Iris pigment epithelial cell (primary cell): Measurements from ENCODE around the gene INTS4.
"Not testable (repeated sequence)": the region's sequence is repeated elsewhere in the genome, so short reads cannot be mapped to it uniquely, and the experiment has no call there.

Source experiments
- DNase-seq: peaks from one replicate; pipeline ENCODE4 v3.0.0-alpha.2; 2011; ENCODE audit warnings: low read depth

Gene INTS4

DNA sequence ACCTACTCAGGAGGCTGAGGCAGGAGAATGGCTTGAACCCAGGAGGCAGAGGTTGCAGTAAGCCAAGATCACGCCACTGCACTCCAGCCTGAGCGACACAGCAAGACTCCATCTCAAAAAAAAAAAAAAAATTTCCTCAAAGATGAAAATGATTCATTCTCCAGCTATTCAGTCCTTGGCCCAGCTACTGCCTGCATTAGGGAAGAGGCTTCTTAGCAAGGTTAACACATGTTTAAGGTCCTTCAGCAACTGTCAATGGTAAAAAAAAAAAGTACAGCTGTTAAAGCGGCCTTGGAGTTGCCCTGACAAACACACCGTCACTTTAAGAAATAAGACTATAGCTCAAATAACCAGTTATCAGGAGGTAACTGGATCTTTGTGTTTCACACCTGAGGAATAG is 116.2 kb downstream of the INTS4 start:
- peak; percentile 92 for DNase-seq

DNA sequence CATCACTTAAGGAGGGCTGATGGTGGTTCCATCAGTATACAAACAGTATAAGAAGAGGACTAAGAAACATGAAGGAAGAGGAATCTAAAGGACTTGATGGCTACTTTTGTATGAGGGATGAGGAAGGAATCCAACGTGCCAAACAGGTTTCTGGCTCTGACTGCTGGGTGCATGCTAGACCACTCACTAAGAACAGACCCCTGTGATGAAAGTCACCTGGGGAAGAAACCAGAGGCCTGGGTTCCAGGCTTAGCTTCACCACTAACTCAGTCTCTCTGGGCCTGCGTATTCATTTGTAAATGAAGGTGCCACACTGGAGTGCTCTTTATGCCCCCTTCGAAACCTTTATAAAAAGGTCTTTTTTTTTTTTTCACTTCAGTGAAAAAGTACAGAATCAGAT is 118.4 kb downstream of the INTS4 start:
- no peak for DNase-seq

DNA sequence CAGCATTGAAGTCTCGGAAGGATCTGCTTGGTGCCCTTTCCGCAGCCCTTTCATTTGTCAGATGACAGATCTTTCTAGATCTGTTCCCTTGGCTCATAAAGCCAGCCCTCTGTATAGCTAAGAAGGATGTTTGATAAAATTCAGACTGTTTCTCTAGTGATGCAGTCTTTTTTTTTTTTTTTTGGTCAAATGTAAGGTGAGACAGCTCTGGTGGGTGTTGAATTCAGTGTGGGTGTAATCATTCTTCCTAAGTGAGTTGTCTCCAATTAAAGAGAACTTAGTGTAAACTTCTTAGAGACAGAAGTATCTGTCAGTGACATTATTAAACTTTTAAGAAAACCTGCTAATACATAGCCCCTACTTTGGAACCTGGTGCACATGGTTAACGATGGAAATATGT is 120.3 kb downstream of the INTS4 start:
- no peak for DNase-seq

DNA sequence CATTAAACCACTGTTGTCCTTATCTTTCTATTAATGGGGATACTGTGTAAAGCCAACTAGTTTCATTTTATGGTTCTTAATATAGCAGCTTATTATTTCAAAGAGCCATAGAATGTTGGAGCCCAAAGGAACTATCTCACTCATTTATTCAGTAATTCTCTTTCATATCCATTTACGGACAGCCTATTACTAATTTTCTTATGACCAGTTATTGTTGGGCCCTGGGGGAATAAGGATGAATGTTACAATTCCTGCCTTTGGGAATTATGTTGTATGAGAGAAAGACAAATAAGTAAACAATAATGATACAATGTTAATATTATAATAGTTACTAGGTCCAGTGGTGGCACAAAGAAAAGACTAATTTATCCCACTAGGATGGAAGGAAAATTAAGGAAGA is 121.1 kb downstream of the INTS4 start:
- no peak for DNase-seq

DNA sequence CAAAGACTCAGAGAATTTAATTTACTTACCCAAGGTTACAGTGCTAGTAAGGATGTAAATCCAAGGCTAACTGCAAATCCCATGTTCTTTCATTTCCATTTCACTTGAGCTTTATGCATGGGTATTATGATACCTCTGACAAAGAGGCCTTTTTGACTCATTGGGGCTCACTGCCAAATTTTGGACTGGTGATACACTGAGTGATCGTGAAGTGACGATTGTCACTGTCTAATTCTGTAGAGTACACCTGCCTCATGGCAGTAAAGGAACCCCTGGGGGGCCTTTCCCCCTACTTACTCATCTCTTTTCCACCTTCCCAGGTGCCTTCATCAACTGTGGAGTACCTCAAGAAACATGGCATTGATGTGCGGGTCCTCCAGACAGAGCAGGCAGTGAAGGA is 122.6 kb downstream of the INTS4 start:
- no peak for DNase-seq

DNA sequence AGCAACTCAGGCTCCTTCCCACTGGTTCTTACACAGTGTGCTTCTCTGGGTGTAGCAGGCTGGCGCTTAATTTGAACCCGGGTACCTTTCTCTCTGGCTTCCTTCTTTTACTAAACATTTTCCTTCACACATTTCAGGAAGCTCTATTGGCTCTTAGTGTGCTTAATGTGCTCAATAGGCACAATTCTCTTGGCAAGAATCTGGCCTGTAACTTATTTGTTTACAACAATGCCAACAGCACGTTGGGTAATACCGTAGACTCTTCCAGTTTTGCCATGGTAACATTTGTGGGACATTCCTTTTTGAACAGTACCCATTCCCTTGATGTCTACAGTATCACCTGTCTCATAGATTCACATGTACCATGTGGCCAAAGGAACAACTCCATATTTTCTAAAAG is 125.7 kb downstream of the INTS4 start:
- no peak for DNase-seq

DNA sequence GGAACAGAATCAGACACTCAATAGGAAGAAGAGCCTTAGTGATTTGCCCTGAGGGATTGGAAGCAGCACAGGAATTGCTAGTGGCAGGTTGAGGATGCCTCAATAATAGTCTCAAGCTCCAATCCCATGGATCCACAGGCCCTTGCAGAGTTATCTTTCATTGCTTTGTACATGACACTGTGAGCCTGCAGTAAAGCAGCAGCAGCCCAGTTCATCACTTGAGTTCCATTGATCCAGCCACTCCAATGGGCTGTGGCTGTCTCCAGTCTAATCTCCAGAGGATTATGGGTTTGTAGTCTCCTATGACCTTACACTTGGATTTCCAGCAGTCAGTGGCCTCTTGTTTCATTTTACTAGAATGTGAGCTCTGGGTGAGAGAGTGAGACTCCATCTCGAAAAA is 128.1 kb downstream of the INTS4 start:
- no peak for DNase-seq

DNA sequence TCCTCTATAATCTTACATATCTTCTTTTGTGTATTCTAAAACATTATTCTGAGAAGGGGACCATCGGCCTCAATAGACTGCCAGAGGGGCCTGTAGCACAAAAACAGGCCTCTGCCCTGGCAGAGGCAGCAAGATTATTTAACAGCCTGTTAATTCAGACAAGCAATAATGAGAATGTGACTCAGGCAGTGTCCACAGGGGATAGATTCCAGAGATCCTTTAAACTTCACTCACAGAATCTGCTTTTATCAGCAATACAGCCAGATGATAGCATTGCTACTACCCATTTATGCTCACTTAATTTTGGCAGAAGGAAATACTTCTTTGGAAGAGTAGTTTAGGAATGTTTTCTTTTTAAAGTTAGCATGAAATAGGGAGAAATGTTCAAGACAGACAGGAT is 128.7 kb downstream of the INTS4 start:
- peak; percentile 25 for DNase-seq

DNA sequence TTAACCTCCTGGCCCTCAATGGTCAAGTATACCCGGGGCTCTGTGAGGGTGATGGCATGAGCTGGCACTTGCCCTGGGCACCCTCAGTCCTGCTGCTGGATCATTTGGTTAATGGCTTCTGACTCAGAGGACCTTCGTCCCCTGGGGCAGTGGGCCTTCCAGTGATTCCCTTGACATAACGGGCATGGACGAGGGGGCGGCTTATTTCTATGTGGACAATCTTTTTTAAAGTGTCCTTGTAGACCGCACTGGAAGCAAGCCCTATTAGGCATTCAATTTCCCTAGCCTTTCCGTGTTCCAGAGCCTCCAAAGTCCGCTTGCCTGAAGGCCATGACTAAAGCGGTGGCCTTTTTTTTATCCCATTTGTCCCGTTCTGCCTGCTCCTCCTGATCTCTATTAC is 133.0 kb downstream of the INTS4 start:
- DNase-seq, result not testable (repeated sequence)

DNA sequence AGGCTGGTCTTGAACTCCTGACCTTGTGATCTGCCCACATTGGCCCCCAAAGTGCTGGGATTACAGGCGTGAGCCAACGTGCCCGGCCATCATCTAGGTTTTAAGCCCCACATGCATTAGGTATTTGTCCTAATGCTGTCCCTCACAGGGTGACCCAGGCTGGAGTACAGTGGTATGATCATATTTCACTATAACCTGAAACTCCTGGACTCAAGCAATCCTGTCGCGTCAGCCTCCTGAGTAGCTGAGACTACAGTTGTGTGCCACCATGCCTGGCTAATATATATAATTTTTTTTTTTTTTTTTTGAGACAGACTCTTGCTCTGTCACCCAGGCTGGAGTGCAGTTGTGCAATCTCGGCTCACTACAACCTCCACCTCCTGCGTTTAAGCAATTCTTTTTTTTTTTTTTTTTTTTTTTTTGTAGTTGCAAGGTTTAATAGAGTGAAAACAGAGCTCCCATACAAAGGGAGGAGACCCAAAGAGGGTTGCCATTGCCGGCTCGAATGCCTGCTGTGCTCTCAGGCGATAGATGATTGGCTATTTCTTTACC is 136.5 kb downstream of the INTS4 start:
- DNase-seq, result not testable (repeated sequence)

DNA sequence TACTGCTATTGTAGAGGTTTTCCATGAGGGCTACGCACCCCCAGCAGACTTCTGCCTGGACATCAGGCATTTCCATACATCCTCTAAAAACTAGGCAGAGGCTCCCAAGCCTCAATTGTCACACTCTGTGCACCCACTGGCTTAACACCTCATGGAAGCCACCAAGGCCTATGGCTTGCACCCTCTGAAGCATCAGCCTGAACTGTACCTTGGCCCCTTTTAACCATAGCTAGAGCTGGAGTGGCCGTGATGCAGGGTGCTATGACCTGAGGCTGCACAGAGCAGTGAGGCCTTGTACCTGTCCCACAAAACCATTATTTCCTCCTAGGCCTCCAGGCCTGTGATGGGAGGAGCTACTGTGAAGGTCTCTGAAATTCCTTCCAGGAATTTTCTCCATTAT is 139.6 kb downstream of the INTS4 start:
- no peak for DNase-seq

DNA sequence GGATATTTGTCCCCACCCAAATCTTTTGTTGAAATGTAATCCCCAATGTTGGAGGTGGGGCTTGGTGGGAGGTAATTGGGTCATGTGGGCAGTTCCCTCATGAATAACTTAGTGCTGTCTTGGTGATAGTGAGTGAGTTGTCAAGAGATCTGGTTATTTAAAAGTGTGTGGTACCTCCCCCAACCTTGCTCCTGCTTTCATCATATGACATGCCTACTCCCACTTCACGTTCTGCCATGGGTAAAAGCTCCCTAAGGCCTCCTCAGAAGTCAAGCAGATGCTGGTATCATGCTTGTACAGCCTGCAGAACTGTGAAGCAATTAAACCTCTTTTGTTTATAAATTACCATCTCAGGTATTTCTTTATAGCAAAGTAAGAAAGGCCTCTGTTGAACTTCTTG is 143.0 kb downstream of the INTS4 start:
- DNase-seq, result no peak

DNA sequence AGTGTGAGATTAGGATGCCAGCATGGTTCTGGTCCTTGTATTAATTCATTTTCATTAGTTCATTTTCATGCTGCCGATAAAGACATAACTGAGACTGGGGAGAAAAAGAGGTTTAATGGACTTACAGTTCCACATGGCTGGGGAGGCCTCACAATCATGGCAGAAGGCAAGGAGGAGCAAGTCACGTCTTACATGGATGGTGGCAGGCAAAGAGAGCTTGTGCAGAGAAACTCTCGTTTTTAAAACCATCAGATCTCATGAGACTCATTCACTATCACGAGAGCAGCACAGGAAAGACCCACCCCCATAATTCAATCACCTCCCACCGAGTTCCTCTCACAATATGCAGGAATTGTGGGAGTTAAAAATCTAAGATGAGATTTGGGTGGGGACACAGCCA is 150.8 kb downstream of the INTS4 start:
- not testable (repeated sequence) for DNase-seq

DNA sequence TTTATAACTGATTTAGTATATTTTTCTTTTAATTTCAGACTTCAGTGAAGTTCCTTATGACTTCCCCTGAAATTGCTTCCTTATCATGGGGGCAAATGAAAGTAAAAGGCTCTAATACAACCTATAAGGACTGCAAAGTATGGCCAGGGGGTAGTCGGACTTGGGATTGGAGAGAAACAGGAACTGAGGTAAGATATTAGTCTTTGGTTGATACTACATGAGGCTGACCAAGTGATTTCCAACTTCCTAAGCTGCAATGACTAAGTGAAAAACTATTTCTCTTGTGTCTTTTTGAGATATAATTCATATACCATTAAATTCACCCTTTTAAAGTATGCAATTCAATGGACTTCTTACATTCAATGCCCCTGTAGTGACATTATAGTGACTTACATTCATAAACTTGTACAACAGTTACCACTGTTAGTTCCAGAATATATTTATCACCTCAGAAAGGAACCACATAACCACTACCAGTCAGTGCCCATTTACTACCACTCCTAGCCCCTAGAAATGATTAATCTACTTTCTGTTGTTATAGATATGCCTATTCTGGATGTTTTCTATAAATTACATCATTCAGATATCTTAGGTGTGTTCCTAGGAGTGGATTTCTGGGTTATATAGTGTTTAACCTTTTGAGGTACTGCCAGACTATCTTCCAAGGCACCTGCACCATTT is 151.9 kb downstream of the INTS4 start:
- peak; percentile 69 for DNase-seq

DNA sequence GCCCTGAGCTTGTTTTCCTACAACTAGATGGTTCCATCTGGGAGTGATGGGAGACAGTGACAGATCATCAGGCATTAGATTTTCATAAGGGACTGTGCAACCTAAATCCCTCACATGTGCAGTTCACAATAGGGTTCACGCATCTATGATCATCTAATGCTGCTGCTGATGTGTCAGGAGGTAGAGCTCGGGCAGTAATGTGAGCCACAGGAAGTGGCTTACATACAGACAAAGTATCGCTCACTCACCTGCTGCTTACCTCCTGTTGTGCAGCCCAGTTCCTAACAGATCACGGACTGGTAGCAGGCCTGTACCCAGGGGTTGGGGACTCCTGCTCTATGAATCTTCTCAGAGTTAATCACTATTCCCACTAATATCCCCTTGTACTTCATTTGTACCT is 161.2 kb downstream of the INTS4 start:
- DNase-seq, result no peak

DNA sequence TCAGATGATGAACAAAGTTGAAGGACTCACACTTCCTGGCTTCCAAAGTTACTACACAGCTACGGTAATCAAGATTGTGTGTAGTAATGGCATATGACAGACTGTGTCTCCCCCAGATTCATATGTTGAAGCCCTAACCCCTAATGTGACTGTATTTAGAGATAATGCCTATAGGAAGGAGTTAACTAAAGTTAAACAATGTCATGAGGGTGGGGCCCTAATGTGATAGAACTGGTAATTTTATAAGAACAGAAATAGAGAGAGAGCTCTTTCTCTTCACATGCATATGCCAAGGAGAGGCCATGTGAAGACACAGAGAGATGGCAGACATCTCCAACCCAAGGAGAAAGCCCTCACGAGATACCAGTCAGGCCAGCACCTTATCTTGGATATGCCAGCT is 165.5 kb downstream of the INTS4 start:
- no peak for DNase-seq
